ENCODE measurements around the gene KRTAP3-2.

The KRTAP3-2 gene

DNA sequence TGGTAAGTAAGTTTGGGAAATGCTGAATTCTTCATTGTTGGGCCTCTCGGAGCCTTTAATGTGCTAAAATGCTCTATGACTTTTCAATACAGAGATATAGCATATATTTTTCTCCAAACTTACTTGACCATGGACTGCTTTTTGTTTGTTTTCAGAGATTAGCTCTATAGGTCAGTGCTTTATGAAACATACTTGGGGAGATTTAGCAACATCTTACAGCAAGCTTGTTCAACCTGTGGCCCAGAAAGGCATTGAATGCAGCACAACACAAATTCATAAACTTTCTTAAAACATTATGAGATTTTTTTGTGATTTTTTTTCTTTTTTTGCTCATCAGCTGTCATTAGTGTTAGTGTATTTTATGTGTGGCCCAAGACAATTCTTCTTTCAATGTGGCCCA, 10.2 kb upstream of the KRTAP3-2 start:
- no peak for DNase-seq

DNA sequence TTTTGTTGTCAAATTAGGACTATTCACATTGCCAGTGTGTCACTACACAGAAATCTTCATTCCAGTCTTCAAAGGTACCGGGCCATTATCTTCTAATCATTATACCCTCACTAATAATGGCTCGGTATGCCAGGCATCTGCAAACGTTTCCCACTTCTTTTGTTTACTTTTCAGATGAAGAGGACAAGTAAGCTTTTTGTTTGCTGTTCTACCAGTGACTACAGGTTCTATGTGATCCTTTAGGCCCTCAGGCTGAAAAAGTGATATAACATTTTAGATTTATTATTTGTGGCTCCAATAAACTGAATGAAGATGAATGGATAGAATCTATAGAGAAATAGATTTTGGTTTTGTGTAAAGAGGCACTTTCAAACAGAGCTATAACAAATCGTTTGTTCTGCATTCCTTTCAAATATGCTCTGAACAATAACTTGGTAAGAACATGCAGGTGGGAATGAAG, 9.6 kb upstream of the KRTAP3-2 start:
- no peak for DNase-seq

DNA sequence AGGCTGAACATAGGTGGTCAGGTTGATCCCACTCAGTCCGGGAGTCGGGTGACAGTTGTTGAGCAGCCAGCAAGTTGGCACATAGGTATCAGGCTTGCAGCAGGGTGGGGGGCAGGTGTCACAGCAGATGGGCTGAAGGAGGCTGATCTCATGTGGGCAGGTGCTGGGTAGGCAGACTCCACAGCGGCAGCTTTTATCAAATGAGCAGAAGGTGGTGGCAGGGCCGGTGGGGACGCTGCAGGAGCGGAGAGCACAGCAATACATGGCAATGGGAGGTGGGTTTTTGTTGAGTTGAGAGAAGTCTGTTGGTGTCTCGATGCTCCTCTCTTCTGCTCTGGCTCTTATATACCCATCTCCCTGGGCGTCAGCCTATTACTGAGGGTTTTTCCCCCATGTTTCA, 9.1 kb upstream of the KRTAP3-2 start, which contains the start of gene KRTAP3-1:
Gene KRTAP3-1 (minus strand): TSS at position 318 of the 400 bp plus-strand sequence. CDS start 54 bp downstream, at position 264.
- DNase-seq, result no peak

DNA sequence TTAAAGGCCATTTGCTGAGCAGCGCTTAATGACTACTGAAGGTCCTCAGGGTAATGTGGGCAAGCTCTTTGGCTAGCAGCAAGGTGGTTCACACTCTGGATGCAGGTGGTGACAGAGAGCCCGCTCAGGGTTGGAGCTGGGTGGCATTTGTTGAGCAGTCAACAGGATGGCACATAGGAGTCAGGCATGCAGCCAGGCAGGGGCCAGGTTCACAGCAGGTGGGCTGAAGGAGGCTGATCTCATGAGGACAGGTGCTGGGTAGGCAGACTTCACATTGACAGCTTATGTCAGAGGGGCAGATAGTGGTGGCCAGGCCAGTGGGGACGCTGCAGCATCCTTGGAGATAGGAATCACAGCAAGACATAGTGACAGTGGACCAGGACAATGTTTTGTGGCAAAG, 4.7 kb upstream of the KRTAP3-2 start:
- DNase-seq, result no peak

DNA sequence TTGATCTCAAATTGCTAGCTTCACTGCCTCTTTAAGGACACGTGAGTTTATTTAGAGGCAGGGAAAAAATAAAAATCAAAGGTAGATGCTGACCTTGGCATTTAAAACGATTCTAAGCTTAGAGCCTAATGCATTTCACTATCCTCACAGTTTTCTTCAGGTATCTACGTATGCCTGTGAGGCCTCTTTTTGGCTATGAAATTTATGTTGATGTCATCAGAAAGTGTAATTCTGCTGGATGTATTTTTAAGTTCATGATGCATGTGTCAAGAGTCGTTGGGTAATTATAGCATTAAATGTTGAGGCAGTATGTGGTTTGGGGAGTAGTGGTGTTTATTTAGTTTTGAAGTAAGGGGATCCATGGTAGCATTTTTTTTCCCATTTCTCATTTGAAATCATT, 4.2 kb upstream of the KRTAP3-2 start:
- no peak for DNase-seq

DNA sequence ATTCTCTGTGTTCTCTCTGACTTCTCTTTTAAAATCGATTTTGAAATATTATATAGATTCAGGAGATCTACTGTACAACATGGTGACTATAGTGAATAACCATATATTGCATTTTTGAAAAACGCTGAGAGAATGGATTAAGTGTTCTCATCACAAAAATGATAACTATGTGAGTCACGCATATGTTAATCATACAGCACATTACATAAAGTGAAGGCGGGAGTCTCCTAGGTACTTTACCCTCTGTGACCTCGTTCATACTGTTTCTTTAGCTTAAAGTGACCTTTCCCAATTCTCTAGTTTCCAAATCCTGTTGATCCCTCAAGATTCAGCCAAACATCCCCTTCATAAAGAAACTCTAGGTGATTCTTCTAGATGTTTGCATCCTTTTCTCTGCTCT, 3.1 kb upstream of the KRTAP3-2 start:
- no peak for DNase-seq

DNA sequence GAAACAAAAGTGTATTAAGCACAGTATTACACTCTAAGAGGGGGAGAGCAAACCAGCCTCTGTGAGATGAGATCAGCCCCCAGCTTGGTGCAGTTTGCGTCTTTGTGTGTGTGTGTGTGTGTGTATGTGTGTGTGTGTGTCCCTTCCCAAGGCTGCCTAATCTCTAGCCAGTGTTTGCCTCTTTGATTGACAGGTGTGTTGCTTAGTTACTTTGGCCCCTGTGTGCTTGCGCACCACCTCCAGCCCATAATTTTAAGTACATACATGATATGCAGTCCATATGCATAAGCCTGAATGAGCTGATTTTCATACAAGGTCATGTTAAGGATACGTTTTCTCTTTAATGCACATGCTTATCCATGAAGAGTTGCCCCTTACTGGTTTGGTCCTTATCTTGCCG, 2.1 kb upstream of the KRTAP3-2 start:
- DNase-seq, result no peak

DNA sequence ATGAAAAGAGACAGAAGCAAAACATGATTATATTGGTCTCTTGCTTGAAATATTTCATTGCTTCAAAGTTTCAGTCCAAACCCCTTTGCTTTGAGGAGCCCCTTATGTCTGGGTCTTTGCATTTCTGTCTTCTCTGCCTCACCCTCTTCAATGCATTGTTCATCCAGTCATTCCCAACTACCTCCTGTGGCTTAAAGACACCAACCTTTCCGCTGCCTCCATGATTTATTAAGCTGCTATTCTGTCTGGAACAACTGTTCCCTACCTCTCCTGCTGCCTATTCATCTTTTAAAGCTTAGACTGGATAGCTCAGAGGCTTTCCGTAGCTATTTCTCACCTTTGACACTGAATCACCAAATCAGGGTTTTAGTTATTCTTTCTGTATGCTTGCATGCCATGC, 2.3 kb downstream of the KRTAP3-2 start:
- DNase-seq, result no peak

DNA sequence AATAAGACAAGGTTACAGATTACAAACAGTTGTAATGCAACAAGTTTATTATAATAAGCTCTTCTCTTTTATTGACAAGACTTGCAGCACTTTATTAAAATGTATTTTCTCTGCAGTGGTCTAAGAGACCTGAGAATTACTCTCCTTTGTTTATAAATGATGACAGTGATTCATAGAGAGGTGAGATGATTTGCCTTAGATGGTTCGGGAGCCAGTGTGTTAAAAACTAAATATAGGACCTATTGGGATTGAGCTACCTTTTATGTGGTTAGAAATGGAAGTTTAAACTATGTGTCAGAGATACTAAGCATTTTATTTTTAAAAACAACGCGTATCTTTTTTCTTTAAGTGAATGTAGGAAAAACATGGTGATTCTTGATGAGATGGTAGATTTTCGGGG, 2.9 kb downstream of the KRTAP3-2 start:
- no peak for DNase-seq

DNA sequence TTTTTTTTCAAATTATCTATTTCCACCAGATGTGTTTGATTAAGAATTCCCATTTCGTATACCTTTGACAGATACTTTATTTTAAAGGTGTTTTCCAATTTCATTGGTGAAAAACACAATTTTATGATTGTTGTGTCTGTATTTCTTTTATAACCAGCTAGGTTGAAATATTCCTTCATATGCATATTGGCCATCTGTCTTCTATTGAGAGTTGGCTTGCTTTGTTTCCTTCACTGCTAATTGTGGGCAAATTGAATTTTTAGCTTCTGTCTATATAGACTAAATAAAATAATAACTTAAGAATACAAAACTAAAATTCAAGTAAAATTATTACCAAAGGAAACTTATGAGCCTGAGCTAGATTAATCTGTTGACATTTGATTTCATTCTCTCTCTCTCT, 4.6 kb downstream of the KRTAP3-2 start:
- DNase-seq, result no peak

DNA sequence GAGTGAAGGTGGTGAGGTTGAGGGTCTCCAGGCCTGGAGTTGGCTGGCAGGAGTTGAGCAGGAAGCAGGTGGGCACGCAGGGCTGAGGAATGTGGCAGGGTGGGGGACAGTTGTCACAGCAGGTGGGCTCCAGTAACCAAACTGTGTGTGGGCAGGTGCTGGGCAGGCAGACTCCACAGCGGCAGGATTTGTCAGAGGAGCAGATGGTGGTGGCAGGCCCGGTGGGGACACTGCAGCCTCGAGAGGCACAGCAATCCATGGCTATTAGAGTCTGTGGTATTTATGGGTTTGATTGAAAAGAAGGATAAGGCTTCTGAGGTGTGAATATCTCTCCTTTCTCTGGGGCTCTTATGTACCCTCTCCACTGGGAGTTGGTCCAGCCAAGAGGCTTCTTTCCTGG, 5.9 kb downstream of the KRTAP3-2 start, which contains the start of gene KRTAP3-3:
Gene KRTAP3-3 (minus strand): TSS at position 326 of the 400 bp plus-strand sequence. CDS start 67 bp downstream, at position 259.
- DNase-seq, result no peak

DNA sequence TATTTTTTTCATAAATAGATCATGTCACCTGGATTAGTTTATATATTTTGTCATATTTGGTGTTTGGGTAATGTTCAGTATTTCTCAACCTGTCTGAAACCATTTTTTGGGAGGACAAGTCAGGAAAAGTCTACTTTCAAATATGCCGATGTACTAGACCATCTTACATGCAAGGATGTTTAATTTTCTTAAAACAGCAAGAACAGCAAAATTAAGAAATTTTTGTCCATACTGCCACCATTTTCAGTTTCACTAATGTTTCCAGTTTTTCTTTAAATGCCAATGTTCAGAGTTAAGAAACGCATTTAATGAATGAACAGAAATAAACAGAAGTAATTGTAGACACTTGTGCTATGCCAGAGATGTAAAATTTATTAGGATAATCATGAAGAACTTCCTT, 6.6 kb downstream of the KRTAP3-2 start:
- no peak for DNase-seq

DNA sequence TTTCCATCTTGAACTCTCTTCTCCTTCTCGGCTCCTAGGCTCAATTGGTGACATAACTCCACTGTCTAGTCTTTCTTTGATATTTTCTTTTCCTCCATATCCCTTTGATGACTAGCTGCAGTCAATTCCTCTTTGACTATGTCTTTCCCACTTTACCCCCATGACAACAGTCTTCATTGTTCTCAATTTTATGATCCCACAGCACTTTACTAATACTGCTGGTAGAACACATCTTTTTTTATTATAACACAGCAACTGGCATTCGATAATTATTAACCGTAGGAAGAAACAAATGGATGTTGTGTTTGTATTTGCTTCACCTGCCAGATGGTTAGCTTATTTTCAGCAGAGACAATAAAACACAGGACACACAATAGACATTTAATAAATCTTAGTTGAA, 7.0 kb downstream of the KRTAP3-2 start:
- DNase-seq, result no peak

DNA sequence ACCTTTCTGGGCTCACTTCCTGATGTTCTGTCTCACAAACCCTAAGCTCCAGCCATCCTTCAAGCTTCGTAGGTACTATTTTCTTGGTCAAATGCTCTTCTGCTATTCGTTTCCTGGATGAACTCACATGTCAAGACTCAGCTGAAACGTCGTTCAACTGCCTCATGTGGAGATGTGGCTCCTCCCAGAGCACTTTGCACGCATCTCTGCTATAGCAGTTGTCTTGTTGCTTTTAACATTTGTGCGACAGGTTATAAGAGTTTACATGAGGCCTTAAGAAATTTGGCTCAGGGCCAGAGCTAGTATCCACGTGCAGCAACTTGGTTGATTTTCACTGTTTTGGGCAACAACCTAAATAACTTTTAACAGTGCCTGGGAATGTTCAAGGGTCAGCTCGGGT, 12.8 kb downstream of the KRTAP3-2 start:
- no peak for DNase-seq

DNA sequence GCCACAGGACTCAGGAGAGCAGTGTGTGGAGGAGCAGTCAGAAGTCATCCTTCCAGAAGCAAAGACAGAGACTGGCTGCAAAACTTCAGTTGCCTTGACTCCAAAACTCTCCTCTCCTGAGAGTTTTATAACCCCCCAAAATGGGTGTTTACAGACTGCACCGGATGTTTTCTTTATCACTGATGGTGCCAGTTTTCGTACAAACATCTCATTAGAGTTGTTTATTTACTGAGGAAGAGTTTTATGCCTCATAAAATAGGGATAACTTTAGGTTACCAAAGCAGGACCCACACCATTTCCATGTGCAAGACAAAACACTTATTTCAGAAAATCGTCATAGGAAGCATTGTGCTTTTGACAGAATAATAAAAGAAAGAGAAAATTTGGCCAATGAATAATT, 15.5 kb downstream of the KRTAP3-2 start, which contains the start of gene KRT40:
Gene KRT40 (minus strand): TSS at position 101 of the 400 bp plus-strand sequence. CDS start 53 bp downstream, at position 48.
- no peak for DNase-seq

DNA sequence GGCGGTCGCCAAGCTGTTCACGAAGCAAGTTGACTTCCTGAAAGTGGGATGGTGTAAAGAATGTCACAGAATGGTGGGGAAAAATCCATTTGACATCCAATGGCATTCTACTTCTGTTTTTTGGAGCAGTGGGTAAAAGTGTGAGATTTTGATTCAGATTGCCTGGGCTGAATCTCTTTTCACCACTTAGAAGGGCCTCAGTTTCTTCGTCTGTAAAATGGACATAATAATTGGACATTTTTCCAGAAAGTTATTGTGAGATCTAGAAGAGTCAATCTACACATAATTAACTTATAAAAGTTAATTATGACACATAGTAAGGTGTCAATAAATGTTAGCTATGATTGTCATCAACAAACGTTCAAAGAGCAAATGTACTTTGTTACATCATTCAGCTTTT, 18.6 kb downstream of the KRTAP3-2 start:
- DNase-seq, result no peak

DNA sequence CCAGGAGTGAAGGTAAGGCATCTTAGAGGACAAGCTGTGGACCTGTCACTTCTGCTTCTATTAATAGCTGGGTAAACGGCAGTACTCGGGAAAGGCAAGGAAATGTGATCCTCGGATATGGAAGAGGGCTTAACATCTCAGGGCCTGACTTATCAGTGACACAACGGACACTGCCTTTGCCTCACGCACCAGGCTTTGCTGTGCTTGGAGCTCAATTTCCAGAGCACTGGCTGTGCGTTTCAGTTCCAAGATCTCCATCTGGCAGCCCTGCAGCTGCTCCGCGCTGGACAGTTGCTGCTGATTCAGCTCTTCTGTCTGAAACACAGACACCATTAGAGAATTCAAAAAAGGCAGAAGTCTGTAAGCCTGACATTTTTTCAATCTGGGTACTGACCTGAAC, 19.1 kb downstream of the KRTAP3-2 start:
- DNase-seq, result no peak

DNA sequence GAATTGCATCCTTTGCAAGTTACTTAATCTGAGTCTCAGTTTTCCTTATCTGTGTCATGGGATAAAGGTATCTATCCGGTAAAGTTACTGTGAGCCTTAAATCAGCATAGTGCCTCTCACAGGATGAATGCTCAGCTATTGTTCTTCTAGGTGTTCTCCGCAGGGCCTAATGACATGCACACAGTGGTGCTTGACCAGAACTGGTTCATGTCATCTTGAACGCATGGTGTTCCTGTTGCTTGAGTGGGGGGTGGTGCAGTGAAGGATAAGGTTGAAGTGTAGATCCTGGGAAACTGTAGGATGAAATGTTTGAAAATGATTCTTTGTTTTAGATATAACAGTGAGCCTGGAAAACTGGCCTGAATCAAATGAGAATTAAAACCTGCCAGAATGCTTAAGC, 19.6 kb downstream of the KRTAP3-2 start:
- no peak for DNase-seq

DNA sequence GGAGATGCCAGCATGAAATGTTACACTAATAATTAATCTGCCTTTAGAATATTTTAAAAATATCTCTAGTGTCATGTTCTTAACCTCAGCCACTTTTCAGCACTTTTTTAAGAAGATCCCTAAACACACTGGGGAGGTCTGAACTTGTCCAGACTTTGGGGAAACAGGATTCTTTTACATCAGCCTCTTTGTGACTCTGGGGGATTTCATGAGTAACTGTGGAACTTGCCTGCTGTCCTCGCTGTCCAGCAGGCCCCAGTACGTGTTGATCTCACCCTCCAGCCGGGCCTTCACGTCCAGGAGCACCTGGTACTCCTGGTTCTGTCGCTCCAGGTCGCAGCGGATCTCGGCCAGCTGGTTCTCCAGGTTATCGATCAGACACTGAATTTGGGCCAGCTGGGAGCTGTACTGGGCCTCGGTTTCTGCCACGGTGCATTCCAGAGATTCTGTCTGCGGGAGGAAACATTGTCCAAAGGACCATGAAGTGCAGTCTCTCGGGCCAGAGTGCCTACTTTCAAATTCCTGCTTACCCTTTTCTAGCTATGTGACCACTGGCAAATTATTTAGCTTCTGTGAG, 21.0 kb downstream of the KRTAP3-2 start:
- DNase-seq, result no peak

DNA sequence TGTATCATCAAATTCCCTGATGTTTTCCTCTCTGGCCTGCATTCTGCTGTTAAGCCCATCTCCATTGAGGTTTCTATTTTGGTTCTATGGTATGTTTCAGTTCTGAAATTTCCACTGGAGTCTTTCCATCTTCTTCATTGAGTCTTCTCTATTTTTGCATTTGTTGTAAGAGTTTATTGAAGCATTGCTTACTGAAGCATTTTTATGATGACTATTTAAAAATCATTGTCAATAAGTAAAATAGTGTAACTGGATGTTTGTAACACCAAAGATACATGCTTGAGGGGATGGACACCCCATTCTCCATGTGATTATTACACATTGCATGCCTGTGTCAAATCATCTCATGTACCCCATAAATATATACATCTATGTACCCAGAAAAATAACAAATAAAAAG, 24.2 kb downstream of the KRTAP3-2 start:
- no peak for DNase-seq

DNA sequence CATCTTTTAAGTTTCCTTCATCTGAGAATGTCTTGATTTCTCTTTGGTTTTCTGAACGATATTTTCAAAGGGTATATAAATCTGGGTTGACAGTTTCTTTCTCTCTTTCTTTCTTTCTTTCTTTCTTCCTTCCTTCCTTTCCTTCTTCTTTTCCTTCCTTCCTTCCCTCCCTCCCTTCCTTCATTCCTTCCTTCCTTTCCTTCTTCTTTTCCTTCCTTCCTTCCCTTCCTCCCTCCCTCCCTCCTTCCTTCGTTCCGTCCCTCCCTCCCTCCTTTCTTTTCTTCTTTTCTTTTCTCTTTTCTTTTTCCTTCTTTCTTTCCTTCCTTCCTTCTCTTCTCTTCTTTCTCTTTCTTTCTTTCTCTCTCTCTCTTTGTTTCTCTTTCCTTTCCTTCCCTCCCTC, 25.3 kb downstream of the KRTAP3-2 start:
- DNase-seq, result no peak

DNA sequence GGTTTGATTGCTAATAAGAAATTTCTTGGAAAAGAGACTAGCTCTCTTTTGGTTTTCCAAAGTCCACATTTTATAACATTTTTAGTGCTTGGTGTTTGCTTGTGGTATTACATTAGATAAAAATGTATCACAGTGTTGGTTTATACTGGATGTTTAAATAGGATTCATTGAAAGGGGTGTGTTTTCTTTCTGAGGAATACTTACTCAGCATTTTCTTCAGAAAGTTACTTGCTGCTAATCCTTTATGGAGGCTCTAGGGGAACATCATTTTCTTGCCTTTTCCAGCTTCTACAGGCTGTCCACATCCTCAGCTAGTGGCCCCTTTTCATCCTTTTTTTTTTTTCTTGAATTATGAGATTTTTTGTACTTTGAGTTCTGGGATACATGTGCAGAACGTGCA, 32.1 kb downstream of the KRTAP3-2 start:
- DNase-seq, result no peak

DNA sequence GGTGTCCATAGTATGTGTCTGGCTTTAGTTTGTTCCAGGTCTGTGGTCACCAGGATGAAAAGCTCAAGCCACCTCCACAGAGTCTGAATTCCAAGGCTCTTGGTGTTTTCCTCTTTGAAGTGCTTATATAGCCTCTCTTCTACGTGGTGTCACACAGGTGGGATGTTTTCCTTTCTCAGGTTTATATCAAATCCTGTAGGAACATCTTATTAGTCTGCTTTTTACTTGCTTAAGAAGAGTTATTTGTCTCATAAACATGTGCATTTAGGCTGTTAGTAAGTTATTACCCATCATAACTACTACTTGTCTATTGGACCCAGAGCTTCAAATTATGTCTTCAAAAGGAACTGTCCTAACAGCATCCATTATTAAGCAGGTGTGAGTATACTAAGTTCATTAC, 32.9 kb downstream of the KRTAP3-2 start, which contains the start of gene KRT39:
Gene KRT39 (minus strand): TSS at position 101 of the 400 bp plus-strand sequence. CDS start 92 bp downstream, at position 9.
- no peak for DNase-seq

DNA sequence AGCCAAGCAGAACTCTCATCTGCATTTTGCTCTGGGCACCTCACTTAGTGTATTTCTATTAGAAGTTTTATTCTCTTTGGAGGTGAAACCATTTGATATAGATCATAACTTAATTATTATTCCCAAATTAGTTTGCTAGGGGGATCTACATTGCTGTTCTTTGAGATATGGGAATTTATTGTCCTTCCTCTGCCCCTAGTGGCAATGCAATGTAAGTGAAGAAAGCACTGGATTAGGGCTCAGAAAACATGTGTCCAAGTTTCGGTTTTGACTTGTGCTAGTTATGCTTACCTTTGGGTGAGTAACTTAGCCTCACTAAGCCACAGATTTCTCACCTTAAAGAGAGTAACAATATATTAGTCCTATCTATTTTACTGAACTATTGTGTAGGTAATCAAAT, 35.9 kb downstream of the KRTAP3-2 start:
- DNase-seq, result no peak

DNA sequence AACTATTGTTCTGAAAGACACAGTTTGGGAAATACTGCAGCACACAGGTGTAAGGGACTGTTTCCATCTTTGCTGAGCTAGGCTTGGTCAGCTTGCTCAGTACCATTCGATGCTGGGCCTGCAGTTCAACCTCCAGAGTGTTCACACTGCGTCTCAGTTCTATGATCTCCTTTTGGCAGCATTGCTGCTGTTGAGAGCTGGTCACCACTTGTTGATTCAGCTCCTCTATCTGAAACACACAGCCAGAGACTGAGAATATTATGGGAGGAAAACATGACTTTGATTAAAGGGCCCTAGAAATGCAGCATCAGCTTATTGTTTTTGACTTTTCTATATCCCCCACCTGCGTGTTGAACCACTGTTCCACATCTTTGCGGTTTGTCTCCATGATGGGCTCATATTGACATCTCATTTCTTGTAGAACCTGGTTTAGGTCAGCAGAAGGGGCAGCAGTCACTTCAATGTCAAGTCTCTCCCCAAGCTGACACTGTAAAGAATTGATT, 37.6 kb downstream of the KRTAP3-2 start:
- DNase-seq, result no peak
